NT2/D1 (cell line): ENCODE data around the gene ZNF670.

Experiments
- SUZ12 ChIP-seq: IDR thresholded peaks from 2 replicates; pipeline ENCODE4 v1.6.1; 2011; ENCODE audit not compliant: insufficient read length, insufficient read depth; ENCODE audit errors: extremely low read depth
- YY1 ChIP-seq: IDR thresholded peaks from 2 replicates; pipeline ENCODE4 v1.6.1; 2011; ENCODE audit not compliant: insufficient read length, insufficient read depth

DNA sequence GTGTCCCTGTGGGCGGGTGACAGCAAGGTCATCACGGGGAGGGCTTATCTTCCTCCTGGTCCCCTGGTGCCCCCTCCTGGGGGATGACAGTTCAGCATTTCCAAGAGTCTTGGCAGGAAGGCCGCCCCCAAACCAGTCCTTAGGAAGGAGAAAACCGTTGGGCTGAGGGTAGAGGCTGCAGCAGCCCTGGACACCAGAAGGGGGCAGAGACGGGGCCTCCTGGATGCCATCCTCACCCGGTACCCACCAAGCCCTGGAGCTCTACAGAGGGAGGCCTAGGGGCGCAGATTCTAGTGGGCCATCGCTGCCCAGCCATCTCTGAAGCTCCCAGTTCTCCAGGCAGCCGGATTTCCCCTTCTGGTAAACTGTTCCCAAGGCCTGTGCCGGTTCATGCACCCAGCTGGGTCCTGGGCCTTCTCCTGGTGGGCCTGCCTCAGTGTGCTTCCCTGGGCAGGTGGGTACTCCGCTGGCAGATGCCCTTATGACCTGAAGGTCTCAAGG, 40.4 kb upstream of the ZNF670 start:
- TF ChIP-seq YY1 (no peak), SUZ12 (no peak)
